ENCODE measurements around the gene TERT.
A peak's percentile ranks its signal among the peaks of the same experiment; 100 is the strongest.
"Not testable (repeated sequence)": the region's sequence is repeated elsewhere in the genome, so short reads cannot be mapped to it uniquely, and the experiment has no call there.

The TERT gene

DNA sequence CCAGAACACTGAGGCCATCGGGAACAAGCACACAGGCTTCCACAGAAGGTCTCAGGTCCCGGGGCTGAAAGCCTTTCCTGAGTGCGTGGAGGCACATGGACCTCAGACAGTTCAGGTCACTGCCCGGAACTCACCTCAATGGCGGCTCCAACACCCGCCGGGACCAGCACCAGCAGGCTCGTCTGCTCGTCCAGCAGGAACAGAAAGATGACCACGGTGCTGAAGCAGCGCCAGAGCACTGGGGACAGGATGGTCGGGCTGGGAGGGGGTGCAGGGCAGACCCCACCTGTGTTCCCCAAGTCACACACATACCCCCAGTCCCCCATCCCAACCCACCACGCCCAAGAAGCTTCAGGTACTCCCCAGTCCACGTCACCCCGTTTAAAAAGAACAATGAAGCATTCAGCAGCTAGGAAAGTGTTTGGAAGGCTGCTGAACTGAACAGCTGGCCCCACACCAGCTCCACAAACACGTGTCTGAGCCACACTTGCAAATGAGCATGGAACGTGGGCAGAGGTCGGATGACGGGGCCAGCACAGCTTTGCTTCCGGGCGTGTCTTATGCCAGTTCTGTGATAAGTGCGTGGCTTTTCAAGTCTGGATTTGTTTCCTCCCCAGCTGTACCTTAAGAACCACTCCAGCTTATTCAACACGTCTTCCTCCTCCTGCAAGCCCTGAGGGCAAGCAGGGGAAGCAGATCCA is 35.4 kb upstream of the TERT start:
- TF ChIP-seq TARDBP (IDR thresholded peaks at IDR 0.05) (no peak), NFRKB (IDR thresholded peaks at IDR 0.05) (no peak), L3MBTL2 (conservative IDR thresholded peaks at IDR 0.05) (no peak), SUZ12 (IDR thresholded peaks at IDR 0.05) (no peak), ELF4 (IDR thresholded peaks at IDR 0.05) (no peak), HDGF (IDR thresholded peaks at IDR 0.05; ENCODE audit: borderline replicate concordance) (no peak), ARNT (IDR thresholded peaks at IDR 0.05) (no peak), BHLHE40 (IDR thresholded peaks at IDR 0.05; ENCODE audit: borderline replicate concordance) (no peak), CTBP1 (IDR thresholded peaks at IDR 0.05; ENCODE audit: borderline replicate concordance) (no peak), FOXA1 (IDR thresholded peaks at IDR 0.05) (no peak), ZNF384 (IDR thresholded peaks at IDR 0.05) (no peak), SP1 (IDR thresholded peaks at IDR 0.05) (no peak), FOXK2 (IDR thresholded peaks at IDR 0.05) (no peak), FOXM1 (IDR thresholded peaks at IDR 0.05; ENCODE audit: borderline replicate concordance) (no peak), LEF1 (IDR thresholded peaks at IDR 0.05; ENCODE audit: borderline replicate concordance) (no peak)
- TF ChIP-seq, protein P1, sequence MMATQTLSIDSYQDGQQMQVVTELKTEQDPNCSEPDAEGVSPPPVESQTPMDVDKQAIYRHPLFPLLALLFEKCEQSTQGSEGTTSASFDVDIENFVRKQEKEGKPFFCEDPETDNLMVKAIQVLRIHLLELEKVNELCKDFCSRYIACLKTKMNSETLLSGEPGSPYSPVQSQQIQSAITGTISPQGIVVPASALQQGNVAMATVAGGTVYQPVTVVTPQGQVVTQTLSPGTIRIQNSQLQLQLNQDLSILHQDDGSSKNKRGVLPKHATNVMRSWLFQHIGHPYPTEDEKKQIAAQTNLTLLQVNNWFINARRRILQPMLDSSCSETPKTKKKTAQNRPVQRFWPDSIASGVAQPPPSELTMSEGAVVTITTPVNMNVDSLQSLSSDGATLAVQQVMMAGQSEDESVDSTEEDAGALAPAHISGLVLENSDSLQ (IDR thresholded peaks at IDR 0.05) = no peak
- DNase-seq (ENCODE audit: extremely low spot score) = no peak
- CTCF ChIA-PET = no interaction called here
- POLR2A ChIA-PET = no interaction called here

DNA sequence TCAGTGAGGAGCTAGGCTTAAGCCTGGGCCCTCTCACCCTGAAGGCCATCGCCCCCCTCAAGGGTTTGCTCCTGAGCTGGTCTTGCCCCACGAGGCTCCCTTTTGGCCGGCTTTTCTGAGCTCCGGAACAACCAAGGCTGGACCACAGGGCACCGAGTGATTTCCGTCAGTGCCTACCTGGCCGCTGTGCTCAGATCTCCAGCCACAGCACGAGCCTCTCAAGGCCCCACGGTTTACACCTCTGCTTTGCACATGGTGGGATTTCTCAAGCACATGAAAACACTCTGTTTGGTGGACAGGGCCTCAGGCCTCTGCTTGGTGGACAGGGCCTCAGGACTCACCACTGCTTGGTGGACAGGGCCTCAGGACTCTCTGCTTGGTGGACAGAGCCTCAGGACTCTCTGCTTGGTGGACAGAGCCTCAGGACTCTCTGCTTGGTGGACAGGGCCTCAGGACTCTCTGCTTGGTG is 34.3 kb upstream of the TERT start:
- ChIA-PET POLR2A (interaction anchor here (4.6 kb wide), 1 partner anchor 17 kb away, joined by 26 read pairs; the partner anchor contains the start of gene CLPTM1L), CTCF (no interaction called here)
- TF ChIP-seq LEF1 (IDR thresholded peaks at IDR 0.05; ENCODE audit: borderline replicate concordance) = no peak
- no peak for TF ChIP-seq FOXM1 (IDR thresholded peaks at IDR 0.05; ENCODE audit: borderline replicate concordance)
- TF ChIP-seq FOXK2 (IDR thresholded peaks at IDR 0.05) = no peak
- no peak for TF ChIP-seq SUZ12 (IDR thresholded peaks at IDR 0.05)
- TF ChIP-seq BHLHE40 (IDR thresholded peaks at IDR 0.05; ENCODE audit: borderline replicate concordance) = no peak
- TF ChIP-seq FOXA1 (IDR thresholded peaks at IDR 0.05) = no peak
- TF ChIP-seq ELF4 (IDR thresholded peaks at IDR 0.05) = no peak
- no peak for DNase-seq (ENCODE audit: extremely low spot score)

DNA sequence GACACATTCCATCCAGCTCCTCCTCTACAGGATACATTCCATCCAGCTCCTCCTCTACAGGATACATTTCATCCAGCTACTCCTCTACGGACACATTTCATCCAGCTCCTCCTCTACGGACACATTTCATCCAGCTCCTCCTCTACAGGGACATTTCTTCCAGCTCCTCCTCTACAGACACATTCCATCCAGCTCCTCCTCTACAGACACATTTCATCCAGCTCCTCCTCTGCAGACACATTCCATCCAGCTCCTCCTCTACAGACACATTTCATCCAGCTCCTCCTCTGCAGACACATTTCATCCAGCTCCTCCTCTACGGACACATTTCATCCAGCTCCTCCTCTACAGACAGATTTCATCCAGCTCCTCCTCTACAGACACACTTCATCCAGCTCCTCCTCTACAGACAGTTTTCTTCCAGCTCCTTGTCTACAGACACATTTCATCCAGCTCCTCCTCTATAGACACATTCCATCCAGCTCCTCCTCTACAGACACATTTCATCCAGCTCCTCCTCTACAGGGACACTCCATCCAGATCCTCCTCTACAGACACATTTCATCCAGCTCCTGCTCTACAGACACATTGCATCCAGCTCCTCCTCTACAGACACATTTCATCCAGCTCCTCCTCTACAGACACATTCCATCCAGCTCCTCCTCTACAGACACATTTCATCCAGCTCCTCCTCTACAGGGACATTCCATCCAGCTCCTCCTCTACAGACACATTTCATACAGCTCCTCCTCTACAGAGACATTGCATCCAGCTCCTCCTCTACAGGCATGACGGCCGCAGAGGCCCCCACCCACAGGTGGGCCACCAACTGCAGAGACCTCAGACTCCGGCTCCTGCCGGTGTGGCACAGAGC is 33.6 kb upstream of the TERT start:
- ChIA-PET POLR2A (interaction anchor here (4.6 kb wide), 1 partner anchor 17 kb away, joined by 26 read pairs; the partner anchor contains the start of gene CLPTM1L), CTCF (interaction anchor here (0.5 kb wide), 1 partner anchor 316 kb away, joined by 4 read pairs; no protein-coding TSS in a partner anchor)
- DNase-seq (ENCODE audit: extremely low spot score) = not testable (repeated sequence)

DNA sequence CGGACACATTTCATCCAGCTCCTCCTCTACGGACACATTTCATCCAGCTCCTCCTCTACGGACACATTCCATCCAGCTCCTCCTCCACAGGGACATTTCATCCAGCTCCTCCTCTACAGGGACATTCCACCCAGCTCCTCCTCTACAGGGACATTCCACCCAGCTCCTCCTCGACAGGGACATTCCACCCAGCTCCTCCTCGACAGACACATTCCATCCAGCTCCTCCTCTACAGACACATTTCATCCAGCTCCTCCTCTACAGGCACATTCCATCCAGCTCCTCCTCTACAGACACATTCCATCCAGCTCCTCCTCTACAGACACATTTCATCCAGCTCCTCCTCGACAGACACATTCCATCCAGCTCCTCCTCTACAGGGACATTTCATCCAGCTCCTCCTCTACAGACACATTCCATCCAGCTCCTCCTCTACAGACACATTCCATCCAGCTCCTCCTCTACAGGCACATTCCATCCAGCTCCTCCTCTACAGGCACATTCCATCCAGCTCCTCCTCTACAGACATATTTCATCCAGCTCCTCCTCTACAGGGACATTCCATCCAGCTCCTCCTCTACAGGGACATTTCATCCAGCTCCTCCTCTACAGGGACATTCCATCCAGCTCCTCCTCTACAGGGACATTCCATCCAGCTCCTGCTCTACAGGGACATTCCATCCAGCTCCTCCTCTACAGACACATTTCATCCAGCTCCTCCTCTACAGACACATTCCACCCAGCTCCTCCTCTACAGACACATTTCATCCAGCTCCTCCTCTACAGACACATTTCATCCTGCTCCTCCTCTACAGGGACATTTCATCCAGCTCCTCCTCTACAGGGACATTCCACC is 32.3 kb upstream of the TERT start:
- POLR2A ChIA-PET = interaction anchor here (0.7 to 4.6 kb wide), 2 partner anchors 19 to 65 kb away, joined by 3 to 26 read pairs; partner anchors contain the start of gene CLPTM1L
- TF ChIP-seq, protein P1 (IDR thresholded peaks at IDR 0.05) = peak; percentile 60
- CTCF ChIA-PET = interaction anchor here (1.0 kb wide), 1 partner anchor 10 kb away, joined by 4 read pairs; no protein-coding TSS in a partner anchor
- DNase-seq (ENCODE audit: extremely low spot score) = not testable (repeated sequence)

DNA sequence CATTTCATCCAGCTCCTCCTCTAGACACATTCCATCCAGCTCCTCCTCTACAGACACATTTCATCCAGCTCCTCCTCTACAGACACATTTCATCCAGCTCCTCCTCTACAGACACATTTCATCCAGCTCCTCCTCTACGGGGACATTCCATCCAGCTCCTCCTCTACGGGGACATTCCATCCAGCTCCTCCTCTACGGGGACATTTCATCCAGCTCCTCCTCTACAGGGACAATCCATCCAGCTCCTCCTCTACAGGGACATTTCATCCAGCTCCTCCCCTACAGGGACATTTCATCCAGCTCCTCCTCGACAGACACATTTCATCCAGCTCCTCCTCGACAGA is 31.6 kb upstream of the TERT start:
- POLR2A ChIA-PET = interaction anchor here (0.7 to 4.6 kb wide), 2 partner anchors 19 to 65 kb away, joined by 3 to 26 read pairs; partner anchors contain the start of gene CLPTM1L
- CTCF ChIA-PET = interaction anchor here (1.0 kb wide), 1 partner anchor 9 kb away, joined by 4 read pairs; no protein-coding TSS in a partner anchor

DNA sequence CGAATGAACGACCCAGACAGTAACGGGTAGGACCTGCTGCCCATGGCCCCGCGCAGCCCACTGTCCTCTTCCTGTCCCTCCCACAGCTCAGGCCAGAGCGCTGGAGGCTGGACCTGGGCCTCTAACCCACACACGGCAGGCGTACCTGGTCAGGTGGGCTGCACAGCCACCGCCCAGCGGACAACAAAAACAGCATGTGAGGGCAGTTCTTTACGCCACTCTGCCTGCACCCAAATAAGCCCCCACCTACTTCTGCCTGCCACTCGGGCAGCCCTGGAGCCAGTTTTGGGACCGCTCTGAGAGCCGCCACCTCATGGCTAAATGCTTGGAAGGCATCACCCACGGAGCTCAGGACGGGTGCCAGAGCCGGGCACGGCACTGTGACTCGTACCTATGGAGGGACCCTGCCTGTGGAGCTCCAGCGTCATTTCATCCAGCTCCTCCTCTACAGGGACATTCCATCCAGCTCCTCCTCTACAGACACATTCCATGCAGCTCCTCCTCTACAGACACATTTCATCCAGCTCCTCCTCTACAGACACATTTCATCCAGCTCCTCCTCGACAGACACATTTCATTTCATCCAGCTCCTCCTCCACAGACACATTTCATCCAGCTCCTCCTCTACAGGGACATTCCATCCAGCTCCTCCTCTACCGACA is 31.1 kb upstream of the TERT start:
- DNase-seq (ENCODE audit: extremely low spot score) = no peak
- CTCF ChIA-PET = no interaction called here
- POLR2A ChIA-PET = interaction anchor here (4.6 kb wide), 1 partner anchor 20 kb away, joined by 26 read pairs; the partner anchor contains the start of gene CLPTM1L
- no peak for TF ChIP-seq FOXK2 (IDR thresholded peaks at IDR 0.05)
- no peak for TF ChIP-seq TARDBP (IDR thresholded peaks at IDR 0.05)
- TF ChIP-seq L3MBTL2 (conservative IDR thresholded peaks at IDR 0.05) = no peak
- TF ChIP-seq NFRKB (IDR thresholded peaks at IDR 0.05) = no peak
- no peak for TF ChIP-seq ELF4 (IDR thresholded peaks at IDR 0.05)
- no peak for TF ChIP-seq BHLHE40 (IDR thresholded peaks at IDR 0.05; ENCODE audit: borderline replicate concordance)
- TF ChIP-seq LEF1 (IDR thresholded peaks at IDR 0.05; ENCODE audit: borderline replicate concordance) = no peak
- no peak for TF ChIP-seq SP1 (IDR thresholded peaks at IDR 0.05)
- TF ChIP-seq FOXA1 (IDR thresholded peaks at IDR 0.05) = no peak
- TF ChIP-seq, protein P1 (IDR thresholded peaks at IDR 0.05) = no peak
- TF ChIP-seq ARNT (IDR thresholded peaks at IDR 0.05) = no peak
- TF ChIP-seq ZNF384 (IDR thresholded peaks at IDR 0.05) = no peak
- TF ChIP-seq FOXM1 (IDR thresholded peaks at IDR 0.05; ENCODE audit: borderline replicate concordance) = no peak
- no peak for TF ChIP-seq CTBP1 (IDR thresholded peaks at IDR 0.05; ENCODE audit: borderline replicate concordance)
- no peak for TF ChIP-seq SUZ12 (IDR thresholded peaks at IDR 0.05)
- no peak for TF ChIP-seq HDGF (IDR thresholded peaks at IDR 0.05; ENCODE audit: borderline replicate concordance)

More for the DNA sequence above, 31.6 kb upstream of the TERT start:
- not testable (repeated sequence) for DNase-seq (ENCODE audit: extremely low spot score)

All from HEK293T (cell line).